ENCODE data around the gene INO80C. TPM values are rescaled to one million over a fixed set of nuclear protein-coding genes. Genes with fewer than 3 reads are reported as not detected.

Gene INO80C
- total RNA-seq, 2 experiments from 2014 or later, result 30.8 to 37.4 TPM

GRCh38 chr18:35438480-35439234 lies 59.1 kb downstream of the INO80C start:
- ATAC-seq (no peak), DNase-seq (no peak)
- Mint-ChIP-seq H3K4me3 (no peak overlapping the region), H3K4me1 (no peaks in the 10 kb centered on the region), H3K36me3 (ENCODE audit: low read depth) (peaks cover 3% of the 10 kb centered on the region), H3K27me3 (peaks cover 5% of the 10 kb centered on the region), H3K9me3 (ENCODE audit: low read depth) (peaks cover 9% of the 10 kb centered on the region), H3K27ac (no peak overlapping the region)
- CTCF ChIA-PET, result no interaction called here
- POLR2A ChIA-PET, result no interaction called here
- intact Hi-C loops (cut with DNase I, micrococcal nuclease), result no loop called here

- CTCF ChIA-PET, result interaction anchor here (1.3 kb wide), 1 partner anchor 51 kb away, joined by 3 read pairs; no protein-coding TSS in a partner anchor
- H3K36me3 Mint-ChIP-seq (ENCODE audit: low read depth), result peaks cover 3% of the 10 kb centered on the region
These were observed 59.9 kb downstream of the INO80C start for GRCh38 chr18:35437836-35438235.

GRCh38 chr18:35436076-35436649 lies 61.6 kb downstream of the INO80C start:
- no peak overlapping the region for H3K4me3 Mint-ChIP-seq
- H3K9me3 Mint-ChIP-seq (ENCODE audit: low read depth), result peaks cover 9% of the 10 kb centered on the region
- no peaks in the 10 kb centered on the region for H3K4me1 Mint-ChIP-seq
- DNase-seq (no peak), ATAC-seq (no peak)
- intact Hi-C loops (cut with DNase I, micrococcal nuclease), result no loop called here
- H3K27me3 Mint-ChIP-seq, result peaks cover 5% of the 10 kb centered on the region
- peaks cover 3% of the 10 kb centered on the region for H3K36me3 Mint-ChIP-seq (ENCODE audit: low read depth)
- ChIA-PET CTCF (no interaction called here), POLR2A (interaction anchor here (0.7 kb wide), 1 partner anchor 10 kb away, joined by 3 read pairs; no protein-coding TSS in a partner anchor)
- H3K27ac Mint-ChIP-seq, result no peak overlapping the region

More at GRCh38 chr18:35437836-35438235, 59.9 kb downstream of the INO80C start:
- POLR2A ChIA-PET, result no interaction called here
- DNase-seq, result no peak
- Mint-ChIP-seq H3K9me3 (ENCODE audit: low read depth) (peaks cover 9% of the 10 kb centered on the region), H3K4me3 (no peak overlapping the region), H3K4me1 (no peaks in the 10 kb centered on the region), H3K27me3 (peaks cover 5% of the 10 kb centered on the region), H3K27ac (no peak overlapping the region)
- intact Hi-C loops (cut with DNase I, micrococcal nuclease), result no loop called here
- ATAC-seq, result no peak

GRCh38 chr18:35435401-35435800 lies 62.4 kb downstream of the INO80C start:
- ATAC-seq (no peak), DNase-seq (no peak)
- H3K27ac Mint-ChIP-seq, result no peak overlapping the region
- H3K4me1 Mint-ChIP-seq, result no peaks in the 10 kb centered on the region
- CTCF ChIA-PET, result no interaction called here
- no peak overlapping the region for H3K4me3 Mint-ChIP-seq
- intact Hi-C loops (cut with DNase I, micrococcal nuclease), result no loop called here
- peaks cover 9% of the 10 kb centered on the region for H3K9me3 Mint-ChIP-seq (ENCODE audit: low read depth)
- POLR2A ChIA-PET, result no interaction called here
- H3K36me3 Mint-ChIP-seq (ENCODE audit: low read depth), result peaks cover 3% of the 10 kb centered on the region
- H3K27me3 Mint-ChIP-seq, result peaks cover 5% of the 10 kb centered on the region

- ChIA-PET POLR2A (no interaction called here), CTCF (interaction anchor here (0.7 kb wide), 2 partner anchors 8 to 1769 kb away, joined by 3 to 4 read pairs; no protein-coding TSS in a partner anchor)
- Mint-ChIP-seq H3K27me3 (peaks cover 5% of the 10 kb centered on the region), H3K27ac (no peak overlapping the region), H3K36me3 (ENCODE audit: low read depth) (peaks cover 3% of the 10 kb centered on the region), H3K4me1 (no peaks in the 10 kb centered on the region), H3K4me3 (no peak overlapping the region), H3K9me3 (ENCODE audit: low read depth) (peaks cover 9% of the 10 kb centered on the region)
- no peak for ATAC-seq
- no peak for DNase-seq
- intact Hi-C loops (cut with DNase I, micrococcal nuclease), result no loop called here
These were observed 65.2 kb downstream of the INO80C start for GRCh38 chr18:35432565-35433001.

- Mint-ChIP-seq H3K4me1 (no peaks in the 10 kb centered on the region), H3K36me3 (ENCODE audit: low read depth) (peaks cover 3% of the 10 kb centered on the region), H3K9me3 (ENCODE audit: low read depth) (peaks cover 9% of the 10 kb centered on the region), H3K4me3 (no peak overlapping the region), H3K27ac (no peak overlapping the region), H3K27me3 (peaks cover 5% of the 10 kb centered on the region)
- DNase-seq (no peak), ATAC-seq (no peak)
- intact Hi-C loops (cut with DNase I, micrococcal nuclease), result no loop called here
- CTCF ChIA-PET, result no interaction called here
- POLR2A ChIA-PET, result no interaction called here
These were observed 66.4 kb downstream of the INO80C start for GRCh38 chr18:35431374-35431741.

GRCh38 chr18:35430721-35431373 lies 66.9 kb downstream of the INO80C start:
- CTCF ChIA-PET, result no interaction called here
- DNase-seq (no peak), ATAC-seq (no peak)
- Mint-ChIP-seq H3K4me1 (no peaks in the 10 kb centered on the region), H3K9me3 (ENCODE audit: low read depth) (peaks cover 9% of the 10 kb centered on the region), H3K27ac (no peak overlapping the region), H3K27me3 (peaks cover 5% of the 10 kb centered on the region), H3K4me3 (no peak overlapping the region), H3K36me3 (ENCODE audit: low read depth) (peaks cover 3% of the 10 kb centered on the region)
- intact Hi-C loops (cut with DNase I, micrococcal nuclease), result no loop called here
- POLR2A ChIA-PET, result no interaction called here

- ChIA-PET POLR2A (no interaction called here), CTCF (no interaction called here)
- no peak for DNase-seq
- Mint-ChIP-seq H3K27ac (no peak overlapping the region), H3K9me3 (ENCODE audit: low read depth) (no peaks in the 10 kb centered on the region), H3K27me3 (peaks cover 2% of the 10 kb centered on the region), H3K36me3 (ENCODE audit: low read depth) (no peaks in the 10 kb centered on the region), H3K4me1 (no peaks in the 10 kb centered on the region), H3K4me3 (no peak overlapping the region)
- intact Hi-C loops (cut with DNase I, micrococcal nuclease), result no loop called here
- no peak for ATAC-seq
These were observed 71.0 kb downstream of the INO80C start for GRCh38 chr18:35426786-35427185.

GRCh38 chr18:35424356-35424755 lies 73.4 kb downstream of the INO80C start:
- ChIA-PET CTCF (no interaction called here), POLR2A (no interaction called here)
- DNase-seq (no peak), ATAC-seq (no peak)
- Mint-ChIP-seq H3K27ac (no peak overlapping the region), H3K27me3 (peaks cover 2% of the 10 kb centered on the region), H3K36me3 (ENCODE audit: low read depth) (no peaks in the 10 kb centered on the region), H3K4me1 (no peaks in the 10 kb centered on the region), H3K9me3 (ENCODE audit: low read depth) (no peaks in the 10 kb centered on the region), H3K4me3 (no peak overlapping the region)
- intact Hi-C loops (cut with DNase I, micrococcal nuclease), result no loop called here

- H3K4me3 Mint-ChIP-seq, result no peak overlapping the region
- H3K27me3 Mint-ChIP-seq, result peaks cover 2% of the 10 kb centered on the region
- intact Hi-C loops (cut with DNase I, micrococcal nuclease), result no loop called here
- no peak overlapping the region for H3K27ac Mint-ChIP-seq
- no peak for DNase-seq
- no peaks in the 10 kb centered on the region for H3K36me3 Mint-ChIP-seq (ENCODE audit: low read depth)
- ATAC-seq, result no peak
- peaks cover 9% of the 10 kb centered on the region for H3K9me3 Mint-ChIP-seq (ENCODE audit: low read depth)
- POLR2A ChIA-PET, result no interaction called here
- H3K4me1 Mint-ChIP-seq, result no peaks in the 10 kb centered on the region
- CTCF ChIA-PET, result interaction anchor here (1.5 kb wide), 1 partner anchor 14 kb away, joined by 4 read pairs; no protein-coding TSS in a partner anchor
These were observed 75.5 kb downstream of the INO80C start for GRCh38 chr18:35422237-35422636.

GRCh38 chr18:35418610-35419009 lies 79.2 kb downstream of the INO80C start:
- ATAC-seq, result no peak
- Mint-ChIP-seq H3K27me3 (peaks cover 2% of the 10 kb centered on the region), H3K4me3 (no peak overlapping the region), H3K27ac (no peak overlapping the region), H3K36me3 (ENCODE audit: low read depth) (no peaks in the 10 kb centered on the region), H3K9me3 (ENCODE audit: low read depth) (peaks cover 13% of the 10 kb centered on the region), H3K4me1 (peaks cover 18% of the 10 kb centered on the region)
- intact Hi-C loops (cut with DNase I, micrococcal nuclease), result no loop called here
- ChIA-PET CTCF (no interaction called here), POLR2A (no interaction called here)
- no peak for DNase-seq
